Measurements from ENCODE around the gene GNB5. TPM values are rescaled to one million over a fixed set of nuclear protein-coding genes. Genes with fewer than 3 reads are reported as not detected.
A peak's percentile ranks its signal among the peaks of the same experiment; 100 is the strongest.

Gene GNB5
- total RNA-seq, 1 experiment from 2014 or later, result 29.8 TPM

DNA sequence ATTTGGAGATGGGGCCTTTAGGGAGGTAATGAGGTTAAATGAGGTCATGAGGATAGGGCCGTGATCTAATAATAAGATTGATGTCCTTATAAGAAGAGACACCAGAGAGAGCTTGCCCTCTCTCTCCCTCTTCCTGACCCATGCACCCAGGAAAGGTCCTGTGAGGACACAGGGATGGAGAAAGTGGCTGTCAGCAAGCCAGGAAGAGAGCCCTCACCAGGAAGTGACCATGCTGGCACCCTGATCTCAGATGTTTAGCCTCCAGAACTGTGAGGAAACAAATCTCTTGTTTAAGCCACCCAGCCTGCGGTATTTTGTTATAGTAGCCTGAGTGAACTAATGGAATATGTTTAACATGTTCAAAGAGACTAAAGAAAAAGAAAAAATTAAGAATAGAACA, 15.3 kb upstream of the GNB5 start:
- Histone ChIP-seq H4K20me1 (ENCODE audit: control insufficient read depth, insufficient read depth, insufficient read length) (no peaks in the 10 kb centered on the region), H3K4ac (ENCODE audit: low read depth, low read length) (no peak overlapping the region), H2BK20ac (ENCODE audit: low read depth, low read length, poor library complexity, severe bottlenecking) (no peak overlapping the region), H4K5ac (ENCODE audit: insufficient read length, low read depth, low read length) (no peak overlapping the region), H2BK15ac (ENCODE audit: low read depth, low read length) (0 out of 2 replicates have a peak overlapping the region, but pooled peaks have one; percentile 56), H3K27me3 (ENCODE audit: insufficient read depth, low read length) (no peaks in the 10 kb centered on the region), H2AFZ (ENCODE audit: low read length) (no peak overlapping the region), H4K8ac (replicated peaks; ENCODE audit: insufficient read length, low read depth, low read length) (no peak overlapping the region), H2AK5ac (ENCODE audit: insufficient read length, low read length) (no peak overlapping the region), H3K14ac (ENCODE audit: insufficient read depth, low read length) (no peak overlapping the region), H3K9me3 (ENCODE audit: control insufficient read depth, low read depth, low read length) (no peaks in the 10 kb centered on the region), H3T11ph (ENCODE audit: low read length) (no peak overlapping the region), H3K79me1 (ENCODE audit: insufficient read depth, low read depth, low read length, poor library complexity, severe bottlenecking) (no peaks in the 10 kb centered on the region), H3K79me2 (ENCODE audit: insufficient read depth, low read length) (no peaks in the 10 kb centered on the region), H3K27ac (ENCODE audit: insufficient read length, low read depth, low read length) (no peak overlapping the region), H2BK120ac (ENCODE audit: low read depth, low read length, poor library complexity, severe bottlenecking) (no peak overlapping the region), H4K91ac (ENCODE audit: insufficient read length, low read depth, low read length) (no peak overlapping the region), H3K9ac (ENCODE audit: extremely low read depth, insufficient read length, low read length) (no peak overlapping the region), H2BK12ac (ENCODE audit: insufficient read length, low read depth, low read length) (no peak overlapping the region), H3K56ac (ENCODE audit: insufficient read length, low read depth, low read length) (no peak overlapping the region), H3K4me2 (ENCODE audit: insufficient read depth, insufficient read length, low read length) (no peak overlapping the region), H2BK5ac (ENCODE audit: insufficient read length, low read length) (no peak overlapping the region), H3K23me2 (ENCODE audit: insufficient read length, low read depth, low read length, poor library complexity, severe bottlenecking) (no peaks in the 10 kb centered on the region), H3K23ac (ENCODE audit: insufficient read length, low read depth, low read length) (no peak overlapping the region), H3K4me1 (ENCODE audit: insufficient read depth, low read length) (no peaks in the 10 kb centered on the region), H3K18ac (ENCODE audit: insufficient read length, low read depth, low read length) (no peak overlapping the region)
- no peaks in the 10 kb centered on the region for H3K27me3 Mint-ChIP-seq (ENCODE audit: low read depth)
- no CpG with 5 or more reads among the region's 2 CpGs for WGBS (ENCODE audit: extremely low coverage, insufficient read length, low lambda C conversion rate)
- DNase-seq, result no peak
- H3K4me1 Mint-ChIP-seq, result peaks cover 11% of the 10 kb centered on the region in 2 experiments
- TF ChIP-seq, protein P1, sequence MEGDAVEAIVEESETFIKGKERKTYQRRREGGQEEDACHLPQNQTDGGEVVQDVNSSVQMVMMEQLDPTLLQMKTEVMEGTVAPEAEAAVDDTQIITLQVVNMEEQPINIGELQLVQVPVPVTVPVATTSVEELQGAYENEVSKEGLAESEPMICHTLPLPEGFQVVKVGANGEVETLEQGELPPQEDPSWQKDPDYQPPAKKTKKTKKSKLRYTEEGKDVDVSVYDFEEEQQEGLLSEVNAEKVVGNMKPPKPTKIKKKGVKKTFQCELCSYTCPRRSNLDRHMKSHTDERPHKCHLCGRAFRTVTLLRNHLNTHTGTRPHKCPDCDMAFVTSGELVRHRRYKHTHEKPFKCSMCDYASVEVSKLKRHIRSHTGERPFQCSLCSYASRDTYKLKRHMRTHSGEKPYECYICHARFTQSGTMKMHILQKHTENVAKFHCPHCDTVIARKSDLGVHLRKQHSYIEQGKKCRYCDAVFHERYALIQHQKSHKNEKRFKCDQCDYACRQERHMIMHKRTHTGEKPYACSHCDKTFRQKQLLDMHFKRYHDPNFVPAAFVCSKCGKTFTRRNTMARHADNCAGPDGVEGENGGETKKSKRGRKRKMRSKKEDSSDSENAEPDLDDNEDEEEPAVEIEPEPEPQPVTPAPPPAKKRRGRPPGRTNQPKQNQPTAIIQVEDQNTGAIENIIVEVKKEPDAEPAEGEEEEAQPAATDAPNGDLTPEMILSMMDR (conservative IDR thresholded peaks at IDR 0.05), result no peak
- no peak overlapping the region; a peak in 1 of 7 replicates for H3K27ac Mint-ChIP-seq
- H3K9me3 Mint-ChIP-seq, result no peaks in the 10 kb centered on the region
- H3K36me3 Mint-ChIP-seq (ENCODE audit: insufficient read depth in 1 of 3, low read depth in 3 of 3), result peaks cover 4 to 52% (median 30%) of the 10 kb centered on the region in 3 experiments
- H3K4me3 Mint-ChIP-seq, result no peak overlapping the region

All from H9 (cell line).